ENCODE data around the gene P4HB.

P4HB gene

GRCh38 chr17:81868674-81869220 lies 8.4 kb upstream of the P4HB start:
- no peak for DNase-seq (ENCODE audit: low spot score)

- DNase-seq (ENCODE audit: low spot score) = no peak
Observed at GRCh38 chr17:81867991-81868673, 7.8 kb upstream of the P4HB start.

- no peak for DNase-seq (ENCODE audit: low spot score)
Observed at GRCh38 chr17:81867170-81867990, 7.0 kb upstream of the P4HB start.

GRCh38 chr17:81866440-81867169 lies 6.3 kb upstream of the P4HB start:
- no peak for DNase-seq (ENCODE audit: low spot score)

- DNase-seq (ENCODE audit: low spot score) = no peak
Observed at GRCh38 chr17:81865733-81866439, 5.6 kb upstream of the P4HB start.

GRCh38 chr17:81865358-81865732 lies 5.0 kb upstream of the P4HB start:
- no peak for DNase-seq (ENCODE audit: low spot score)

- no peak for DNase-seq (ENCODE audit: low spot score)
Observed at GRCh38 chr17:81863833-81864768, 3.8 kb upstream of the P4HB start.

- DNase-seq (ENCODE audit: low spot score) = no peak
Observed at GRCh38 chr17:81863123-81863675, 2.9 kb upstream of the P4HB start.

GRCh38 chr17:81860756-81861568 lies 627 bp upstream of the P4HB start:
- DNase-seq (ENCODE audit: low spot score) = peak; percentile 100

- DNase-seq (ENCODE audit: low spot score) = peak; percentile 40
Observed at GRCh38 chr17:81858967-81859905, 1.1 kb downstream of the P4HB start.

GRCh38 chr17:81858170-81858966 lies 2.0 kb downstream of the P4HB start:
- DNase-seq (ENCODE audit: low spot score) = no peak

GRCh38 chr17:81854974-81855774 lies 5.2 kb downstream of the P4HB start:
- peak; percentile 37 for DNase-seq (ENCODE audit: low spot score)

- no peak for DNase-seq (ENCODE audit: low spot score)
Observed at GRCh38 chr17:81852237-81852636, 8.1 kb downstream of the P4HB start.

- no peak for DNase-seq (ENCODE audit: low spot score)
Observed at GRCh38 chr17:81851423-81851822, 8.9 kb downstream of the P4HB start.

- no peak for DNase-seq (ENCODE audit: low spot score)
Observed at GRCh38 chr17:81849457-81849856, 10.9 kb downstream of the P4HB start.

GRCh38 chr17:81846743-81847689 lies 13.3 kb downstream of the P4HB start:
- no peak for DNase-seq (ENCODE audit: low spot score)
